AG09309 (cell line): Measurements from ENCODE around the gene GADD45B.

Source experiments
- DNase-seq: peaks from one replicate; pipeline ENCODE4 v3.0.0-alpha.2; 2010; ENCODE audit warnings: low read depth
- H3K4me3 ChIP-seq: 2 replicates; pipeline ENCODE4 v1.5.1; 2011; ENCODE audit warnings: mild to moderate bottlenecking, low read depth, low read length, moderate library complexity; ENCODE audit not compliant: control insufficient read depth
- CTCF ChIP-seq: IDR thresholded peaks from 2 replicates; pipeline ENCODE4 v1.5.1; 2011; ENCODE audit warnings: mild to moderate bottlenecking, low read depth, low read length, inconsistent platforms; ENCODE audit not compliant: insufficient read depth, control insufficient read depth; ENCODE audit errors: missing control alignments

Gene GADD45B

GRCh38 chr19:2453431-2454025 is 22.4 kb upstream of the GADD45B start:
- no peak for DNase-seq
- TF ChIP-seq CTCF, result no peak
- H3K4me3 ChIP-seq, result no peak overlapping the region

GRCh38 chr19:2454199-2454961 is 21.5 kb upstream of the GADD45B start:
- no peak for DNase-seq
- H3K4me3 ChIP-seq, result no peak overlapping the region
- no peak for TF ChIP-seq CTCF

- no peak for TF ChIP-seq CTCF
- no peak for DNase-seq
- peak overlapping the region; percentile 95 for H3K4me3 ChIP-seq
Observed at GRCh38 chr19:2454962-2455850, 20.7 kb upstream of the GADD45B start.

- no peak for DNase-seq
- TF ChIP-seq CTCF, result no peak
- peak overlapping the region; percentile 95 for H3K4me3 ChIP-seq
Observed at GRCh38 chr19:2455851-2456570, 19.9 kb upstream of the GADD45B start.

GRCh38 chr19:2457394-2458037 is 18.4 kb upstream of the GADD45B start:
- peak overlapping the region; percentile 41 for H3K4me3 ChIP-seq
- TF ChIP-seq CTCF, result no peak

More at GRCh38 chr19:2457394-2458037, 18.4 kb upstream of the GADD45B start:
- no peak for DNase-seq
